SK-N-SH treated with all-trans-retinoic acid at 6 μM for 48 hours (cell line): ENCODE results near the gene SYCP1.

Source experiments
- ATAC-seq: fragments of 200-7000 bp; cut with Tn5 transposase; 3 replicates; pipeline ENCODE4 v1.9.1; 2020; ENCODE audit warnings: mild to moderate bottlenecking, moderate library complexity
- ARNTL ChIP-seq: fragments of 450-650 bp; formaldehyde crosslinking; IDR thresholded peaks from 2 replicates; pipeline ENCODE4 v1.5.0; 2020; ENCODE audit warnings: low read depth, mild to moderate bottlenecking, moderate library complexity, borderline replicate concordance
- CSDC2 ChIP-seq: fragments of 250-450 bp; sonication (Bioruptor Pico); IDR thresholded peaks from 2 replicates; pipeline ENCODE4 v1.5.0; 2020; ENCODE audit warnings: mild to moderate bottlenecking, moderate library complexity
- ESRRG ChIP-seq: fragments of 250-450 bp; sonication (Bioruptor Pico); IDR thresholded peaks from 2 replicates; pipeline ENCODE4 v1.6.1; 2021; ENCODE audit warnings: mild to moderate bottlenecking
- ISL1 ChIP-seq: fragments of 250-450 bp; sonication (Bioruptor Pico); IDR thresholded peaks from 2 replicates; pipeline ENCODE4 v2.1.2; 2022; ENCODE audit warnings: mild to moderate bottlenecking, moderate library complexity
- OSR1 ChIP-seq: fragments of 250-450 bp; sonication (Bioruptor Pico); IDR thresholded peaks from 2 replicates; pipeline ENCODE4 v1.8.0; 2022; ENCODE audit warnings: moderate library complexity, mild to moderate bottlenecking, inconsistent platforms
- PATZ1 ChIP-seq: fragments of 250-450 bp; sonication (Bioruptor Pico); IDR thresholded peaks from 2 replicates; pipeline ENCODE4 v1.8.0; 2020; ENCODE audit warnings: mild to moderate bottlenecking, moderate library complexity, borderline replicate concordance
- RARB ChIP-seq: fragments of 250-450 bp; sonication (Bioruptor Pico); IDR thresholded peaks from 2 replicates; pipeline ENCODE4 v1.8.0; 2021; ENCODE audit warnings: mild to moderate bottlenecking, moderate library complexity
- SNAI2 ChIP-seq: fragments of 250-450 bp; sonication (Bioruptor Pico); IDR thresholded peaks from 2 replicates; pipeline ENCODE4 v1.5.0; 2020; ENCODE audit warnings: mild to moderate bottlenecking, moderate library complexity
- TCF4 ChIP-seq: fragments of 250-450 bp; sonication (Bioruptor Pico); IDR thresholded peaks from 2 replicates; pipeline ENCODE4 v1.8.0; 2021; ENCODE audit warnings: mild to moderate bottlenecking, moderate library complexity, borderline replicate concordance
- ZC3H10 ChIP-seq: fragments of 250-450 bp; sonication (Bioruptor Pico); IDR thresholded peaks from 2 replicates; pipeline ENCODE4 v1.5.1; 2021; ENCODE audit warnings: mild to moderate bottlenecking, moderate library complexity
- ZFP3 ChIP-seq: fragments of 250-450 bp; sonication (Bioruptor Pico); IDR thresholded peaks from 2 replicates; pipeline ENCODE4 v1.5.0; 2020; ENCODE audit warnings: mild to moderate bottlenecking, moderate library complexity
- ZFP30 ChIP-seq: fragments of 450-650 bp; formaldehyde crosslinking; IDR thresholded peaks from 2 replicates; pipeline ENCODE4 v1.5.0; 2022; ENCODE audit warnings: mild to moderate bottlenecking, moderate library complexity
- ZNF70 ChIP-seq: fragments of 450-650 bp; formaldehyde crosslinking; IDR thresholded peaks from 2 replicates; pipeline ENCODE4 v1.5.0; 2020; ENCODE audit warnings: mild to moderate bottlenecking, moderate library complexity
- ZNF8 ChIP-seq: fragments of 450-650 bp; formaldehyde crosslinking; IDR thresholded peaks from 2 replicates; pipeline ENCODE4 v1.5.0; 2020; ENCODE audit warnings: mild to moderate bottlenecking, moderate library complexity
- TF ChIP-seq, protein P1 (sequence below): fragments of 250-450 bp; sonication (Bioruptor Pico); IDR thresholded peaks from 2 replicates; pipeline ENCODE4 v1.5.0; 2020; ENCODE audit warnings: mild to moderate bottlenecking, moderate library complexity
- TF ChIP-seq, protein P2 (sequence below): fragments of 250-450 bp; sonication (Bioruptor Pico); IDR thresholded peaks from 2 replicates; pipeline ENCODE4 v1.5.1; 2021; ENCODE audit warnings: mild to moderate bottlenecking, moderate library complexity
- TF ChIP-seq, protein P3 (sequence below): fragments of 250-450 bp; sonication (Bioruptor Pico); IDR thresholded peaks from 2 replicates; pipeline ENCODE4 v1.8.0; 2021; ENCODE audit warnings: low read depth, mild to moderate bottlenecking, moderate library complexity, borderline replicate concordance
- TF ChIP-seq, protein P4 (sequence below): fragments of 250-450 bp; sonication (Bioruptor Pico); IDR thresholded peaks from 2 replicates; pipeline ENCODE4 v1.5.1; 2020; ENCODE audit warnings: low read depth, mild to moderate bottlenecking, moderate library complexity

The SYCP1 gene

DNA sequence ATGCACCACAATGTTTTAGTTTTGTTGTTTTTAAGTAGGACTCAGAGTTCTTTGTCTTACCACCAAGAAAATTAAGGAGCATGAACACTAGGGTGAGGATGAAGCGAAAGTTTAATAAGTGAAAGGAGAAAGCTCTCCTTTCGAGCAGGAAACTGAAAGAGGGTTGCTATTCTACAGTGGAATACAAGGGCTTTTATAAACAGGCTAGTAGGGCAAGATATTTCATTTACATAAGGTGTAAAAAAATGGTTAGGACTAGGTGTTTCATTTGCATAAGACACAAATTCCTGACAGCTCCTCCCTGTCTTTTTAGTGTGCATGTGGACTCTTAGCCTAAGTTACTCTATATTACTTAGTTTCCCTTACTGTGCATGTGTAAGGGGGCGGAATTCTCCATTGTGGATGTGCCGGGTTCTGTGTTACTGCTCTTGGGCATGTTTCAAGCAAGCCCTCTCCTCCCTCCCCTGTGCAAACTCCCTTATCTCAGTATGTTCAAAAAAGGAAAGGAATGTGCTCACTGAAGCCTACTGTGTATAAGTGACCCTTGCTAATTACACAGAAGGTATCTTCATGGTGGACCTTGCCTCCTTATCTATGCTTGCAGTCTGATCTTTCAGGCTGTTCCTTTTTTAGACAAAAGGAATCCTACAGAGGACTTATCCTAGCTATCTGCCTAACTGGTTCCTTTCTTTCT is 182.3 kb downstream of the SYCP1 start:
- TF ChIP-seq, protein P1, sequence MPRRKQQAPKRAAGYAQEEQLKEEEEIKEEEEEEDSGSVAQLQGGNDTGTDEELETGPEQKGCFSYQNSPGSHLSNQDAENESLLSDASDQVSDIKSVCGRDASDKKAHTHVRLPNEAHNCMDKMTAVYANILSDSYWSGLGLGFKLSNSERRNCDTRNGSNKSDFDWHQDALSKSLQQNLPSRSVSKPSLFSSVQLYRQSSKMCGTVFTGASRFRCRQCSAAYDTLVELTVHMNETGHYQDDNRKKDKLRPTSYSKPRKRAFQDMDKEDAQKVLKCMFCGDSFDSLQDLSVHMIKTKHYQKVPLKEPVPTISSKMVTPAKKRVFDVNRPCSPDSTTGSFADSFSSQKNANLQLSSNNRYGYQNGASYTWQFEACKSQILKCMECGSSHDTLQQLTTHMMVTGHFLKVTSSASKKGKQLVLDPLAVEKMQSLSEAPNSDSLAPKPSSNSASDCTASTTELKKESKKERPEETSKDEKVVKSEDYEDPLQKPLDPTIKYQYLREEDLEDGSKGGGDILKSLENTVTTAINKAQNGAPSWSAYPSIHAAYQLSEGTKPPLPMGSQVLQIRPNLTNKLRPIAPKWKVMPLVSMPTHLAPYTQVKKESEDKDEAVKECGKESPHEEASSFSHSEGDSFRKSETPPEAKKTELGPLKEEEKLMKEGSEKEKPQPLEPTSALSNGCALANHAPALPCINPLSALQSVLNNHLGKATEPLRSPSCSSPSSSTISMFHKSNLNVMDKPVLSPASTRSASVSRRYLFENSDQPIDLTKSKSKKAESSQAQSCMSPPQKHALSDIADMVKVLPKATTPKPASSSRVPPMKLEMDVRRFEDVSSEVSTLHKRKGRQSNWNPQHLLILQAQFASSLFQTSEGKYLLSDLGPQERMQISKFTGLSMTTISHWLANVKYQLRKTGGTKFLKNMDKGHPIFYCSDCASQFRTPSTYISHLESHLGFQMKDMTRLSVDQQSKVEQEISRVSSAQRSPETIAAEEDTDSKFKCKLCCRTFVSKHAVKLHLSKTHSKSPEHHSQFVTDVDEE (CRISPR knock-in tag): no peak
- TF ChIP-seq, protein P2, sequence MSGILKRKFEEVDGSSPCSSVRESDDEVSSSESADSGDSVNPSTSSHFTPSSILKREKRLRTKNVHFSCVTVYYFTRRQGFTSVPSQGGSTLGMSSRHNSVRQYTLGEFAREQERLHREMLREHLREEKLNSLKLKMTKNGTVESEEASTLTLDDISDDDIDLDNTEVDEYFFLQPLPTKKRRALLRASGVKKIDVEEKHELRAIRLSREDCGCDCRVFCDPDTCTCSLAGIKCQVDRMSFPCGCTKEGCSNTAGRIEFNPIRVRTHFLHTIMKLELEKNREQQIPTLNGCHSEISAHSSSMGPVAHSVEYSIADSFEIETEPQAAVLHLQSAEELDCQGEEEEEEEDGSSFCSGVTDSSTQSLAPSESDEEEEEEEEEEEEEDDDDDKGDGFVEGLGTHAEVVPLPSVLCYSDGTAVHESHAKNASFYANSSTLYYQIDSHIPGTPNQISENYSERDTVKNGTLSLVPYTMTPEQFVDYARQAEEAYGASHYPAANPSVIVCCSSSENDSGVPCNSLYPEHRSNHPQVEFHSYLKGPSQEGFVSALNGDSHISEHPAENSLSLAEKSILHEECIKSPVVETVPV (CRISPR knock-in tag): no peak
- TF ChIP-seq ZFP3 (no peak), ZNF8 (CRISPR knock-in tag) (no peak), OSR1 (CRISPR knock-in tag) (no peak), PATZ1 (no peak), SNAI2 (CRISPR knock-in tag) (no peak), ZFP30 (CRISPR knock-in tag) (no peak), TCF4 (no peak), RARB (no peak), ESRRG (CRISPR knock-in tag) (no peak), CSDC2 (CRISPR knock-in tag) (no peak), ISL1 (CRISPR knock-in tag) (no peak)
- TF ChIP-seq, protein P3, sequence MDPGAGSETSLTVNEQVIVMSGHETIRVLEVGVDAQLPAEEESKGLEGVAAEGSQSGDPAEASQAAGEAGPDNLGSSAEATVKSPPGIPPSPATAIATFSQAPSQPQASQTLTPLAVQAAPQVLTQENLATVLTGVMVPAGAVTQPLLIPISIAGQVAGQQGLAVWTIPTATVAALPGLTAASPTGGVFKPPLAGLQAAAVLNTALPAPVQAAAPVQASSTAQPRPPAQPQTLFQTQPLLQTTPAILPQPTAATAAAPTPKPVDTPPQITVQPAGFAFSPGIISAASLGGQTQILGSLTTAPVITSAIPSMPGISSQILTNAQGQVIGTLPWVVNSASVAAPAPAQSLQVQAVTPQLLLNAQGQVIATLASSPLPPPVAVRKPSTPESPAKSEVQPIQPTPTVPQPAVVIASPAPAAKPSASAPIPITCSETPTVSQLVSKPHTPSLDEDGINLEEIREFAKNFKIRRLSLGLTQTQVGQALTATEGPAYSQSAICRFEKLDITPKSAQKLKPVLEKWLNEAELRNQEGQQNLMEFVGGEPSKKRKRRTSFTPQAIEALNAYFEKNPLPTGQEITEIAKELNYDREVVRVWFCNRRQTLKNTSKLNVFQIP: no peak
- TF ChIP-seq, protein P4, sequence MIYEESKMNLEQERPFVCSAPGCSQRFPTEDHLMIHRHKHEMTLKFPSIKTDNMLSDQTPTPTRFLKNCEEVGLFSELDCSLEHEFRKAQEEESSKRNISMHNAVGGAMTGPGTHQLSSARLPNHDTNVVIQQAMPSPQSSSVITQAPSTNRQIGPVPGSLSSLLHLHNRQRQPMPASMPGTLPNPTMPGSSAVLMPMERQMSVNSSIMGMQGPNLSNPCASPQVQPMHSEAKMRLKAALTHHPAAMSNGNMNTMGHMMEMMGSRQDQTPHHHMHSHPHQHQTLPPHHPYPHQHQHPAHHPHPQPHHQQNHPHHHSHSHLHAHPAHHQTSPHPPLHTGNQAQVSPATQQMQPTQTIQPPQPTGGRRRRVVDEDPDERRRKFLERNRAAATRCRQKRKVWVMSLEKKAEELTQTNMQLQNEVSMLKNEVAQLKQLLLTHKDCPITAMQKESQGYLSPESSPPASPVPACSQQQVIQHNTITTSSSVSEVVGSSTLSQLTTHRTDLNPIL (CRISPR knock-in tag): no peak
- TF ChIP-seq, all 23 proteins: peak for 0
- ATAC-seq: no peak

- ATAC-seq: no peak
- TF ChIP-seq, protein P1 (CRISPR knock-in tag): no peak
- TF ChIP-seq ARNTL (CRISPR knock-in tag) (no peak), PATZ1 (no peak), CSDC2 (CRISPR knock-in tag) (no peak), SNAI2 (CRISPR knock-in tag) (no peak), ZC3H10 (no peak), ZNF70 (CRISPR knock-in tag) (no peak)
- TF ChIP-seq, protein P3: no peak
Measured at GRCh38 chr1:115040501-115040900, 185.8 kb downstream of the SYCP1 start.
